ENCODE results near the gene ENPP1.

- TF ChIP-seq, protein P1, sequence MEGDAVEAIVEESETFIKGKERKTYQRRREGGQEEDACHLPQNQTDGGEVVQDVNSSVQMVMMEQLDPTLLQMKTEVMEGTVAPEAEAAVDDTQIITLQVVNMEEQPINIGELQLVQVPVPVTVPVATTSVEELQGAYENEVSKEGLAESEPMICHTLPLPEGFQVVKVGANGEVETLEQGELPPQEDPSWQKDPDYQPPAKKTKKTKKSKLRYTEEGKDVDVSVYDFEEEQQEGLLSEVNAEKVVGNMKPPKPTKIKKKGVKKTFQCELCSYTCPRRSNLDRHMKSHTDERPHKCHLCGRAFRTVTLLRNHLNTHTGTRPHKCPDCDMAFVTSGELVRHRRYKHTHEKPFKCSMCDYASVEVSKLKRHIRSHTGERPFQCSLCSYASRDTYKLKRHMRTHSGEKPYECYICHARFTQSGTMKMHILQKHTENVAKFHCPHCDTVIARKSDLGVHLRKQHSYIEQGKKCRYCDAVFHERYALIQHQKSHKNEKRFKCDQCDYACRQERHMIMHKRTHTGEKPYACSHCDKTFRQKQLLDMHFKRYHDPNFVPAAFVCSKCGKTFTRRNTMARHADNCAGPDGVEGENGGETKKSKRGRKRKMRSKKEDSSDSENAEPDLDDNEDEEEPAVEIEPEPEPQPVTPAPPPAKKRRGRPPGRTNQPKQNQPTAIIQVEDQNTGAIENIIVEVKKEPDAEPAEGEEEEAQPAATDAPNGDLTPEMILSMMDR (IDR thresholded peaks at IDR 0.05) = no peak
- TF ChIP-seq SMC3 (IDR thresholded peaks at IDR 0.05; ENCODE audit: low read depth, low read length) (no peak), YY1 (IDR thresholded peaks at IDR 0.05; ENCODE audit: low read depth) (no peak), EZH2phosphoT487 (IDR thresholded peaks at IDR 0.05; ENCODE audit: borderline replicate concordance, low read depth) (no peak), GABPA (IDR thresholded peaks at IDR 0.05; ENCODE audit: low read depth) (no peak), TCF12 (IDR thresholded peaks at IDR 0.05) (no peak)
Observed at GRCh38 chr6:131764350-131764749, 43.5 kb upstream of the ENPP1 start.

Data from SK-N-SH (cell line).